ENCODE results near the gene DGKQ. TPM values are rescaled to one million over a fixed set of nuclear protein-coding genes. Genes with fewer than 3 reads are reported as not detected.

DGKQ gene
- total RNA-seq, 1 donor from 2014 or later = 28.2 TPM

DNA sequence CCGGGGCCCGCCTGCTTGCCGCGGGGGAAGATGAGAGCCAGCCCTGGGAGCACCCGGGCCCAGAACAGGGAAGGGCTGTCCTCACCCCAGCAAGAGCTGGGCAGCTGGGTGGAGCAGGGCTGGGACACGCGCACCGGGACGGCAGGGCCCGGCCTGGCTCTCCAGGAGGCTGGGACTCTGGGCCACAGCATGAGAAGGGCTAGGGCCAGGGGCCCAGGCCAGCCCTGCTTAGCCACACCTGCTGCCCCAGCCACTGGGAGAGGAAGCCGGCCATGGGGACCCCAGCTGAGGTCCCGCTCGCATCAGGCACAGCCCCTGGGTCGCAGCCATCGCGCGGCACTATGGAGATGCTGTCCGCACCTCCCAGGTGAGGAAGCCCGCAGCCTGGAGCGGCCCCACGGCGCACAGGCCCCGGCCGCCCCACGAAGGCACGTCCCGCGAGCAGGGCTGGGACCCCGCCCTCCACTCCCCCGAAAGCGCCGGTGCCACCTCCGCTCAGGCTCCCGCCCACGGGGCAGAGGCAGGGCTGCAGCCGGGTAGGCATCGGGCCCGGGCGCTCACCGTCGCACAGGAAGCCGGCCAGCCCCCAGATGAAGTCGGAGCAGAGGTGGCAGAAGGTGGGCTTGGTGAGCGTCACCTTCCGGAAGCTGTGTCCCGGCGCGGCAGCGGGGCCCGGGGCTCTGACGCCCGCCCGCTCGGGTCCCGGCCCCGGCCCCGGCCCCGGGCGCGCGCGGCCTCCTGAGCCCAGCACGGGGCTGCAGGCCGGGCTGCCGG, 531 bp downstream of the DGKQ start:
- peak; percentile 39 for DNase-seq

DNA sequence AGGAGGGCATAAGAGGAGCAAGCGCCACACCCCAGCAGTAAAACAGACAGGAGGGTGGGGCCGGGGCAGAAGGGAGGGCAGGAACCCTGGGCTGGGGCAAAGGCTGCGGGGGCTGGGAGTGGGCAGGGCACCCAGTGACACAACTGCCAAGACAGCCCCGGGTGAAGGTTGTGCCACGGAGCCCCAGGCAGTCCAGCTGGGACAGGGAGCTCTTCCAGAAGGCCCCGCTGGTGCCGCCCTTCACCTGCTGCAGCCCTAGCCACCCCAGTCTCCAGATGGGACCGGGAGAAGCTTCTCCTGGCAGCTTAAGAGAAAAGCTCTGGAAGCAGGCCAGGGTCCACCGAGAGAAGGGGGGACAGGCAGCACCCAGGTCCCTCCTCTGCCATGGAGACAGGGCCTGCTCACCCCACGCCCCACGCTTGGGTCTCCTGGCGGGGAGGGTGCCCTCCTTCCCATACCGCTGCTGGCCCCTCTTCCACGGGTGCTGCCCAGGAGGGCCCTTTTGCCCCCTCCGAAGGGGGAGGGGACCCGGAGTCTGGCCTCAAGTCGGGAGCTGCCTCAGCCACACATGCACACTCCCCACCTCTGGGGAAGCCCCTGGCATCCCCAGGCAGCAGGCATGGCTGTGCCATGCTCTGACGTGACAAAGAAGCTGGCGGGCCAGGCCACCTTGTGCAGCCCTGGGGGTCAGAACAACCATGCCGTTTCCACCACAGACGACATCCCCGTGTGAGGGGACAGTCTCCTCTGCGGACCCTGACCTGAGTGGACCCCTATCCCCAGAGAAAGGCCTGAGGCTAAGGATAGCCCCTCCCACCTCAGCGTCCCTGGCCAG, 1.5 kb downstream of the DGKQ start:
- no peak for DNase-seq

DNA sequence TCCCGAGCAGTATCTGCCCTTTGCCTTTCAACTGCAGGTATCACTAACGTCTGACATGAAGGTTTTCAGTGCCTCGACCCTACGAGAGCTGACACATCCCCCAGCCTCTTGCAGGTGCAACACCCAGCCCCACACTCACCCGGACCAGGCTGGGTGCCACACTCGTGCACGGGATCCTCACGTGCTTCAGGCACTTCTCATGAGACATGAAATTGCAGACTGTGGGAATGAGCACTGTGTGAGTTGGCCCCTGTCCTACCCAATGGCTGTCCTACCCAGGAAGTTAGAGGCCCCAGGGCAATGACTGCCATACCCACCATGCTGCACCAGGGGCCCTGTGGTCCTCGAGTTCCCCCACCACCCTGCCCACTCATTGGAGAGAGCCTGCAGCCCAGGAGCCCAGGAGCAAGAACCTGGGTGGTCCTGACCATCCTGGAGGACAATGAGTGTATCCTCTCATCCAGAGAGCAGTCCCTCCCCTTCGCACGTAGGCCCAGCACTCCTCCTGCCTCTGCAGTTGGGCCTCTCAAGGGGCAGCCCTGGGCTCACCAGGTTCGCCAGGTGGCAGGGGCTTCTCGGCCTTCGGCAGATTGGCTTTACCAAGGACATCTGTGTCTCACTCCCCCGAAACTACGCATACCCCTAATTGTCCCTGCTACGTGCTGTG, 2.4 kb downstream of the DGKQ start:
- DNase-seq = no peak

DNA sequence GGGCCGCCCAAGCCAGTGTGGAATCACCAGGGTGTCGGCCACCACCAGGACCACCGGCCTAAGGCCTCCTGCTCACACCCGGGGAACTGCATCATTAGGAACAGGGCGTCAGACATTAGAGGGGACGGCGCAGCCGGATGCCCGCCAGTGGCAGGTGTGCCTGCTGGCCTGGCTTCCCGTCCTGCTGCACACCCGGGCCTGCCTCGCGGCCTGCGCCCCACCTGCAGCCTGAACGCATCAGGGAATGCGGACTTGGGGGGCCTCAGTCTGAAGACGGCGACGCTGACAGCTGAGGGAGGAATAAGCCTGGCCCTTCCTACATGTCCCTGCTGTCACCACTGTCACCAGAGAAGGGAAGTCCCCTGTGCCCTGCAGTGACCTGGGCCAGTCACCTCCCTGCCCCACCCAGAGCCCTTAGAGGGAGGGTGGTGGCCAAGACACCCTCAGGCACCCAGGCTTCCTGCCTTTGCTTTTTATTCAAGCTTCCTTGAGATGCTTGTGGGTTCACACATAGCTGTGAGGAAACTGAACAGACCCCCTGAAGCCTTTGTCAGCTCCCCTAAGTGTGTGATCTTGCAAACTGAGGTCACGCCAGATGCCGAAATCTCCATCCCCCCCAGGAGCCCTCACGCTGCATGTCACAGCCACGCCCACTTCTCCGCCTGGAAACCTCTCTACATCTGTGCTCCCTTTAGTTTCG, 3.2 kb downstream of the DGKQ start:
- DNase-seq = no peak

DNA sequence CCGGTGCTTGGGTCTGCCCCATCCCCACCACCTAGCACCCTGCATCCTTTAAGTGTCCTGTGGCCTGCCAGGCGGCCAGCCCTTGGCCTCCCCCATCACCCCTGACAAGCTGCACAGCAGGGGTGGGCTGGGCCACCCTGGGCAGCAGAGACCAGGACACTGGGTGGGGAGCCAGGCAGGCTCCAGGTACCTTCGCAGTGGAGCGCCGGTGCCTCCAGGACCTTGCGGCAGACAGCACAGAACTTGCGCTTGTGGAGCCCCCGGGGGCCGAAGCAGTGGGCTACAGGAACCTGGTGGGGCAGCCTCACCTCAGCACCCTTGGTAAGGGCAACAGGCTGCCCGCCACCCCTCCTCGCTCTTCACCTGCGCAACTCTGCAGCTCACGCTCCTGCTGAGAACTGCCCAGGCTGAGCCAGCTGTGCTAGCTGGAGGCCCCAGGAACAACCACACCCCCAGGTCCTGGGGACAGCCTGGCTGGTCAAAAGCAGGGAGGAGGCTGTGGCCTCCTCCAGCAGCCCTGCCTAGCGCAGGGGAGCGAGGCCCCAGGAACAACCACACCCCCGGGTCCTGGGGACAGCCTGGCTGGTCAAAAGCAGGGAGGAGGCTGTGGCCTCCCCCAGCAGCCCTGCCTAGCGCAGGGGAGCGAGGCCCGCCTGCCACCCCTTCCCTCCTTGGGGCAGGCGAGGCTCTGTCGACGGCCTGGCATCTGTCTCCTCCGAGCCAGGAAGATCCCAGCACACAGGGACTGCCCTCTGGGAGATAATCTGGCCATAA, 4.6 kb downstream of the DGKQ start:
- DNase-seq = no peak

DNA sequence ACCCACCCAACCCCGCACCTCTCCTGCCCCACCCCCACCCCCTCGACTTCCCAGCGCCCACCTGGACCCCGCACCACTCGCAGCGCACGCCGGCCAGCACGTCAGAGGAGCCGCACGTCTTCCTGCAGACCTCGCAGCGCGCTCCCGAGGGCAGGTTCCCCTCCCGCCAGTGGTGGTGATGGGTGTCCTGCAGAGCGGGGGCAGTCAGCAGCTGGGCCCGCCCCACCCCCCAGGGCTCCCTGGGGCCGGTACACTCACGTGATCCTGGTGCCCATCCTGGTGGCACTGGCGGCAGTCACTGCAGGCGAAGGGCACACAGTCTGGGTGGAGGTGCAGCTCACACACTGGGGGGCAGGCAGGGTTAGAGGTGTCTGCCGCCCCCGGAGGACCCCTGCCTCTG, 5.1 kb downstream of the DGKQ start:
- no peak for DNase-seq

DNA sequence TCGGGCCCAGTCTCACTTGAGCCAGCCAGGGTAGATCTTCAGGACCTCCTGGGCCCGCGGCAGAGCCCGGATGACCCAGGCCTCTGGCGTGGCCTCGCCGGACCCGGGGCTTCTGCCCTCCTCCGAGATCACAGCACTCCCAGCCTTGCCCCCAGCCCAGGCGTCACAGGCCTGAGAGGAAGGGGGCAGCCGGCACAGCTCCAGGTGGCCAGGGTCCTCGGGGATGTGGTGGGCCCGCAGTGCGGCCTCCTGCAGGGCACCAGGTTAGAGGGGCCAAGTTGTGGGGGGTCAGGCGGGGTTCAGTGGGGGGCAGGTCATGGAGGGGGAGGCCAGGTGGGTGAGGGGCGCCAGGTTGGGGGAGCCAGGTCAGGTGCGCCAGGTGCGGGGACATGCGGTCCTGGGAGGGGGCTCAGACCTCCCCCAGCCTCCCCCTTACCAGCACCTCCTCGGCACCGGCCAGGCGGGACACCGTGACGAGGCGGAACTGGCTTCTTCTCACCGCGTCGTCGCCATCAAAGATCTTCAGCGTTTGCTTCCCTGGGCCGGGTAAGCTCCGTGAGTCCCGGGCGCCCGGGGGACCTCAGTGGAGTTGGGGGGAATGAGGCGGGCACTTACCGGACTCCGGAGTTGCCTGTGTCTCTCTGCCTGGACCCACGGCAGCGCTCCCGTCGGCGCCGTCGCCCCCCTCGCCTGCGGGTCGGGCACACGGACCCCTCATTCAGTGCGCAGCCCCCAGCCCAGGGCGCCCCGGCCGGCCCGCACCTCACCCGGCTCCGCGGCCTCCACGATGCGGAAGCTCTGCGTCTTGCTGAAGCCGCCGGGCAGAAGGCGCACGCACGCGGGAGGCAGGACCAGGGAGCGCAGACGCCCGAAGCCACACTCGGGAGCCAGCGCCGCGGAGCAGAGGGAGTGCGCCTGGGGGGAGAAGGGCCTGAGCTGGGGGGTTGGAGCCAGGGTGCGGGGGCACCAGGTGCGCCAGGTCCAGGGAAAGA, 6.0 kb downstream of the DGKQ start:
- DNase-seq = no peak

DNA sequence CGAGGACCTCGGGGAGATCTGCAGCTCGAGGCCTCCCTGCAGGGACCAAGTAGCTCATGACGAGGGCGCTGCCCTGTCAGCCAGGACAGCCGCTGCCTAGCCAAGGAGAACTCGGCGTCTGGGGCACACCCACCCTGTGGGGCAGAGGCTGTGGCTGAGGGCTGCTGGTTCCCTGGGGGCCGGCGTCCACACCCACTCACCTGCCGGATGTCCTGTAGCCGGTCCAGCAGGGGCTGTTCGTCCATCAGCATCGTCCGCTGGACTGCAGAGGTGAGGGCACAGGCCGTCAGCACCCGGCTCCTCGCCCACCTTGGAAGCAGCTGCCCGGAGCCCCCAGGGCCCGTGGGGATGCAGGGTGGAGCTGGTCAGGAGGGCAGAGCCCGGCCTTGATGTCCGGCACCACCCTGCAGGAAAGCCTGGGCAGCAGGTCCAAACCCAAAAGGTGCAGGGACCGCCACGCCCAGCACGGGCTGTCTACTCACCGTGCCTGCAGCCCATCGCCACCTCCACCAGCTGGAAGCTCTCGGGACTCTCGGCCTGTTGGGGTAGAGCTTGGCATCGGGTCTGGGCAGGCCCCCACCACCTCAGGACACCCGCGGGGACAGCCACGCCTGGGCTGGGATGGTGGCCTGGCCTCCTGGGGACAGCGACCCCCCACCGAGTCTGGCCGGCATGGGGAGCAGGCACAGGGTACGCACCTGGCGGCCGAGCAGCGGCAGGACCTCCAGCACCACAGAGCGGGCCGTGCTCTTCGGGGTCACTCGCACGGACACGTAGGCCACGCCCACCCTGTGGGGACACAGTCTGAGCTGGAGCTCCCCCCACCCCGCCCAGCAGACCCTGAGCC, 6.9 kb downstream of the DGKQ start:
- DNase-seq = no peak

DNA sequence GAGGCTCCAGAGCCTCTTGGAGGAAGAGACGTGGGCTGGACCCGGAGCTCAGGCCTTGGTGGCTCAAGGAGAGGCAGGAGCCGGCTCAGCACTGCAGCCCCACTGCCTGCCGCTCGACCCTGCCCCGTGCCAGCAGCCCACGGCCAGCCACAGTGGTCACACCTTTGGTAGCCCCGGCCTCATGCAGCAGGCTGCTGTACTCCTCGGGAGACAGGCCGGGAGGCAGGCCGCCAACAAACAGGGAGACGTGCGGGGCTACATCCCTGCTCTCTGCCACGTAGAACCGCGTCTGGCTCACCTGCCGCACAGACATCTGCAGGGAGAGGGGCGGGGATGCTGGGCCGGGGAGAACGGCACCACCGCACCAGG, 7.6 kb downstream of the DGKQ start:
- DNase-seq = no peak

DNA sequence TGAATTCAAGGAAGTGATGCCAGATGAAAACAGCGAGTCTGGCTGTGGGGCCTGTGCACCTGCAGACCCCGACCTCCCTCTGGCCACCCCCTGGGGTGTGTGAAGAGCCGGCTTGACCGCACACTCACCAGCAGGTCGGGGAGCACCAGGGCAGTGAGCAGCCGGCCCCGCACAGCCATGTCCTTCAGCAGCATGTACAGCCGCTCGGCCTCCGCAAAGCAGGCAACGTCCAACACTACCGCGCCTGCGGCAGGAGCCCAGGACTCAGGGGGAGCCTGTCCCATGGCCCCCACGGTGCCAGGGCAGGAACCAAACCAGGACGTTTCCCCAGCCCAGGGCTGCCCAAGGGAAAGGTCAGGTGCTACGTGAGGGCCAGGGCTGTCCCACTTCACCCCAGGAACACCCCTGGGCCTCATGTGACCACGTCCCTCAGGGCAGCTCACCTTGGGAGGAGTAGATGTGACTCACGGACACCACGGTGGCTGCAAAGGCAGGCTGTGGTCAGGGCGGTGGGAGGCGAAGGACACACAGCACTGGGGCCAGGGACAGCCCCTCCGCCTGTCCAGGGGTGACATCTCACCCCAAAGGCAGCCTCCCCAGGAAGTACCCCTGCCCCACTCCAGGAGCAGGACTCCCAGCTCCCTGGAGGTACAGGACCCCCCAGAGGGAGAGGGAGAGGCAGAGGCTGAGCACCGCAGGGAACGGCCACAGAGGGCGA, 8.2 kb downstream of the DGKQ start:
- no peak for DNase-seq

DNA sequence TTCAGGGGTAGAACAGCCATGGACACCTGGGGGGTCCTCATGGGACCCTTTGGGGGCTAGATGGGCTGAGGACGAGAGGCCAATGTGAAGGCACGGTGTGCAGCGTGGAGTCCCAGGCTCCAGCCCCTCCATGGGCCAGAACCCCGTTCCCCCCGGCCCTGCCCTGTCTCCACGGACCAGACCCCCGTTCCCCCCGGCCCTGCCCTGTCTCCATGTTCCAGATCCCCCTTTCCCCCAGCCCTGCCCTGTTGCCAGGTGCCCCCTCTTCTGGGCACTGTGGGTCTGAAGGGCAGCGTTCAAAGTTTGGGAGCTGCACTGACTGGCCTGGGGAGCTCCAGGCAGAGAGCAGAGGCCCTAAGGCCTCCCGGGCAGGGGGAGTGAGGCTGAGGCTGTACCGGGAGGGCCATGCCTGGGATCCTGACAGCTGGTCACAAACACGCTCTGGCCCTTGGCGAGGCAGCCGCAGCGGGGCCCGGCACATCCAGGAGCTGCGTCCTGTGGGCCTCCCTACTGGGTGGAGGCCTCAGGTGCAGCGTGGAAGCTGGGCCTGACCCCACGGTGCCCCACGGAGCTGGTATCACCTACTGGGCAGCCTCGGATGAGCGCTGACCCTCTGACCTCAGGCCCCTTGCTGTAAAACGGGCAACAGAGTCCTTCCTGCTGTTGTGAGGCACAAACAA, 8.9 kb downstream of the DGKQ start:
- DNase-seq = no peak

DNA sequence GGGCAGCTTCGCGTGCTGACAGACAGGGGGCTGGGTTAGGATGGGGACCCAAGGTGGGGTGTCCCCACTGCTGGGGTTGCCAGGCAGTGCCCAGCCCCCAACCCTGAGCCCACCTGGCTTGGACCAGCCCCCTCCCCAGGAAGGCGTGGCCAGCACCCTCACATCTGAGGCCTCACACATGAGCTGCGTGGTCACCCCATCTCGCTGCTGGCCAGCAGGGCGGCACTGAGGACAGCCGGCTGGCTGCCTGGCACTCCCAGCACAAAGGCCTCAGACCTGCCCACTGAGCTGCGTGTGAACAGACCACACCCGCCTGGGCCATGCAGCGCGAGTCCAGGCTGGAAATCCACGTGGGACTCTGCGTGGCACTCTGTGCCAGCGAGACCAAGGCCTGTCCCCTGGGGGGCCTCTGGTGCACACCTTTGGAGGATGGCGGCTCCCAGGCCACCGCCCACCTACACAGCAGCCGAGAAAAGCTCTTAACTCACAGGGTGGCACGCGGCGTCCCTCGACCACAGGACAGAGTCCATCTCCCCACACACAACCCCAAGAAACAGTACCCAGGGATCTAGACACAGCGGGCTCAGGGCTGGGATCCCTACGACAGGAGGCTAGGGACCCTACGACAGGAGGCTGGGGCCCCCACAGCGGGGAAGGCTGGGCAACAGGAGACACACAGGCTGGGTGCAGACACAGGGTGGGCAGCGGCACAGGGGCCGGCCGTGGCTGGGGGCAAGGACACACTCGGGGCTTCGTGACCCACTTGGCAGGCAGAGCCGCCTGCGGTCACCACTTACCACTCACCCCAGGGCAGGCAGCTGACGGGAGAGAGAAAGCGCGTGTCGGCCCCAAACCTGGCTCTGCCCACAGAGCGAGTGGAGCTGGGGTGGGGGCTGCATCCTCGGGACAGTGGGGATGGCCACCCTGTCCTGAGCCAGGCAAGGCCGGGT, 9.8 kb downstream of the DGKQ start:
- DNase-seq = no peak

DNA sequence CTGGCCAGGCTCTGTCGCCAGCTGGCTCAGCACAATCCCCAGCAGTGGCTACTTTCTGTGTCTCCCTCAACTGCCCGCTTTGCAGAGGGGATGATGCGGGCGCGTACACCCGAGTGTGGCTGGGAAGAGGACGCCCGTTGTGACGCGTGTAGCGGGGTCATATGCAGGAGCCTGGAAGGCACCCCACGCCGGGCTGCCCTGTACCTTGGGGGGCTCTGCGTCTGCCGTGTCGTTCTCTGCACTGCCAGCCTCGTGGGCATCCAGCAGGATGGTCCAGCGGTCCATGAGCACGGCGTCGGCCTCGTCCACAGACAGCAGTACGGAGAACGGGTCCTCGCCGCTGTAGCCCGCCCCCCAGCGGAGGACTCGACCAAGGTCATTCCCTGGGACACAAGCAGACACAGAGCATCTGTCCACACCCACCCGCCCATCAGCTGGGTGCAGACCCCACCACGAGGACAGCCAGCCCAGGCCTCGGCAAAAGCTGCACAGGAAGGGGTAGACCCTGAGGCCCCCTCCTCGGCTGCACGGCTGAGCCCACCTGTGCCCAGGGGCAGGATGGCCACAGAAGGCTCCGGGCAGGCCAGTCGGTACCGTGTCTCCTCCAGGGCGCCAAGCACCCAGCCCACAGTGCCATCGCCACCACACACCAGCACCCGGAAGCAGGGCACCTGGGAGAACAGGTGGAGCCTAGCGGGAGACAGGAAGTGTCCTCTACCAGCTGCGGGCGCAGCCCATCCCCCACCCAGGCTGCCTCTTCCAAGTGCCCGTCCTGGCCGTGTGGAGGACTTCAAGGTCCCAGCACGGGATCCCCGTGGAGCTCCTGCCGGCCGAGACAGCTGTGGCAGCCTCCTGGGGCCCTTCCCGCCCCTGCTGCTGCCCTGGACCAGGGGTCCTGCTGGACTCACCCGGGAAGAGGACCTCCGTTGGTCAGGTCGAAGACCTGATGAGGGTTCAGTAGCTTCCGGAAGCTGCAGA, 10.8 kb downstream of the DGKQ start:
- no peak for DNase-seq

DNA sequence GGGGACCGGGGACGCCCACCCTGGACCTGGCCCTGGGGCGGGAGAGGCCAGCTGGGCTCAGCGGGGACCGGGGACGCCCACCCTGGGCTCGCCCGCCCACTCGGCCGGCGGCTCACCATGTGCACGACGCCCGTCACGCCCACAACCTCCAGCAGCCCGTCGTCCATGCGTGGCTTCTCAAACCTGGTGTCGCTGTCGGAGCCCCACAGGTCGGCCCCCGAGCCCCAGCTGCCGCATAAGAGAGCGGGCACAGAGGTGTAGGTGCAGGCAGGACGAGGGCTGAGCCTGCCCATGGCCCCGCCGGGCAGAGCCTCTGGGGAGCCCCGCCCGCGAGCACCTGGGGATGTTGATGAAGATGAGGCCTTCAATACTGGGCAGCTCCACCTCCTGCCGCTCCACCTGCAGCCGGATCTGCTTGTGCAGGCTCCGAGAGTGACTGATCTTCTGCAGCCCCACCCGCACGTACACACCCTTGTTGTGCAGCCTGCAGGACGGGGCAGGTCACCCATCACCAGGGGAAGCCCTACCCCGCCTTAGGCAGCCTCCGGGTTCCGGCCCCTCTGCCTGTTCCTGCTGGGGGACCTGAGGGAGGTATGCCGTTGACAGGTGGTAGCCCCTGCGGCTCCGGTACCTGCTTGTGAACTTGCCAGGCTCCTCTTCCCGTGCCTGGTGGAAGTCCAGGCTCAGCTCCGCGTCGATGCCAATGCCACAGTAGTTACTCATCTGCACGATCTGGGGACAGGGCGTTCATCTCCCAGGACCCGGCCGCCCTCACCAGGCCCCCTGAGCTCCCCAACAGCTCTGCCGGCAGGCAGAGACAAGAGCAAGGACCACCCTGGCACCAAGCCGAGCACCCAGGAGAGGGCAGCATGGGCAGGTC, 11.8 kb downstream of the DGKQ start:
- no peak for DNase-seq
